HepG2 (cell line): ENCODE measurements around the gene TTBK1. TPM values are rescaled to one million over a fixed set of nuclear protein-coding genes. Genes with fewer than 3 reads are reported as not detected.

ENCODE experiments used
- CBX1 ChIP-seq: IDR thresholded peaks from one replicate; pipeline ENCODE4 v1.6.1; 2016; ENCODE audit warnings: antibody characterized with exemption, low read depth
- GTF2F1 ChIP-seq: fragments of 150-350 bp; IDR thresholded peaks from 2 replicates; pipeline ENCODE4 v1.6.1; 2014; ENCODE audit warnings: low read length
- HDAC6 ChIP-seq: fragments of 200-600 bp; sonication (generic); IDR thresholded peaks from 2 replicates; pipeline ENCODE4 v1.7.0; 2017; ENCODE audit warnings: mild to moderate bottlenecking, antibody characterized with exemption, low read length, low read depth
- HMG20A ChIP-seq: IDR thresholded peaks from 2 replicates; pipeline ENCODE4 v1.6.1; 2016; ENCODE audit warnings: borderline replicate concordance
- ISX ChIP-seq: sonication (generic); formaldehyde crosslinking; conservative IDR thresholded peaks from 2 replicates; pipeline ENCODE4 v1.5.0; 2020; ENCODE audit warnings: missing genetic modification reagents
- NFYC ChIP-seq: IDR thresholded peaks from 2 replicates; pipeline ENCODE4 v1.6.1; 2016; ENCODE audit warnings: missing genetic modification reagents, missing compliant biosample characterization
- NPAS2 ChIP-seq: sonication (generic); formaldehyde crosslinking; IDR thresholded peaks from 2 replicates; pipeline ENCODE4 v1.8.0; 2022; ENCODE audit warnings: mild to moderate bottlenecking, missing genetic modification reagents, borderline replicate concordance
- RBM39 ChIP-seq: fragments of 200-400 bp; formaldehyde crosslinking; IDR thresholded peaks from one replicate; pipeline ENCODE4 v1.6.1; 2018; ENCODE audit warnings: antibody characterized with exemption, mild to moderate bottlenecking, low read depth, low read length; ENCODE audit not compliant: poor library complexity, severe bottlenecking
- RFX1 ChIP-seq: fragments of 450-650 bp; IDR thresholded peaks from 2 replicates; pipeline ENCODE4 v1.6.1; 2017
- SP140L ChIP-seq: sonication (generic); formaldehyde crosslinking; IDR thresholded peaks from 2 replicates; pipeline ENCODE4 v1.4.0; 2020; ENCODE audit warnings: missing genetic modification reagents, borderline replicate concordance
- TEAD2 ChIP-seq: sonication (generic); formaldehyde crosslinking; IDR thresholded peaks from 2 replicates; pipeline ENCODE4 v1.9.0; 2021; ENCODE audit warnings: missing genetic modification reagents
- THAP11 ChIP-seq: IDR thresholded peaks from 2 replicates; pipeline ENCODE4 v1.6.1; 2016; ENCODE audit warnings: missing biosample characterization, missing genetic modification reagents
- ZBTB3 ChIP-seq: sonication (generic); formaldehyde crosslinking; IDR thresholded peaks from 2 replicates; pipeline ENCODE4 v1.4.0; 2020; ENCODE audit warnings: low read depth, mild to moderate bottlenecking, moderate library complexity, missing genetic modification reagents, borderline replicate concordance
- ZKSCAN5 ChIP-seq: sonication (generic); formaldehyde crosslinking; IDR thresholded peaks from 2 replicates; pipeline ENCODE4 v1.5.1; 2020; ENCODE audit warnings: mild to moderate bottlenecking, missing genetic modification reagents
- ZNF34 ChIP-seq: sonication (generic); formaldehyde crosslinking; IDR thresholded peaks from 2 replicates; pipeline ENCODE4 v1.4.0; 2020; ENCODE audit warnings: mild to moderate bottlenecking, missing genetic modification reagents, borderline replicate concordance
- ZNF619 ChIP-seq: sonication (generic); formaldehyde crosslinking; IDR thresholded peaks from 2 replicates; pipeline ENCODE4 v1.4.0; 2020; ENCODE audit warnings: mild to moderate bottlenecking, missing genetic modification reagents
- ZNF776 ChIP-seq: sonication (generic); formaldehyde crosslinking; IDR thresholded peaks from 2 replicates; pipeline ENCODE4 v1.4.0; 2020; ENCODE audit warnings: mild to moderate bottlenecking, missing genetic modification reagents
- ZZZ3 ChIP-seq: sonication (generic); formaldehyde crosslinking; IDR thresholded peaks from 2 replicates; pipeline ENCODE4 v1.4.0; 2020; ENCODE audit warnings: missing genetic modification reagents, mild to moderate bottlenecking, borderline replicate concordance
- polyA plus RNA-seq, 8 experiments: library from polyadenylated mRNA; depleted of rRNA in 3 of 8; stranded (reverse) in 7 of 8; unstranded in 1 of 8; fragments of >200 nt; fragmentation: Illumina TruSeq in 4 of 8; extraction: Trizol in 4 of 8; gene quantifications; 2 replicates each; pipeline versions ENCODE4 v1.2.1 to v1.2.3, GENCODE V29; 2011 to 2016; ENCODE audit warnings: low read depth in 4 of 8, missing spikeins in 1 of 8, mixed read lengths in 1 of 8; ENCODE audit not compliant: insufficient read depth in 1 of 8
- total RNA-seq, 5 experiments: library from RNA; depleted of rRNA; stranded (reverse); fragments of >200 nt; fragmentation: Illumina TruSeq; extraction: Trizol; gene quantifications; 2 replicates each; pipeline ENCODE4 v1.2.3, GENCODE V29; 2016; ENCODE audit warnings: low read depth in 1 of 5
- TF ChIP-seq, protein P1 (sequence below): sonication (generic); formaldehyde crosslinking; IDR thresholded peaks from 2 replicates; pipeline ENCODE4 v1.4.0; 2020; ENCODE audit warnings: mild to moderate bottlenecking, missing genetic modification reagents
- TF ChIP-seq, protein P2 (sequence below): sonication (generic); formaldehyde crosslinking; IDR thresholded peaks from 2 replicates; pipeline ENCODE4 v1.4.0; 2020; ENCODE audit warnings: missing genetic modification reagents
- TF ChIP-seq, protein P3 (sequence below): sonication (generic); formaldehyde crosslinking; IDR thresholded peaks from 2 replicates; pipeline ENCODE4 v1.8.0; 2022; ENCODE audit warnings: missing genetic modification reagents, mild to moderate bottlenecking, inconsistent platforms, borderline replicate concordance
- TF ChIP-seq, protein P4 (sequence below): sonication (generic); formaldehyde crosslinking; IDR thresholded peaks from 2 replicates; pipeline ENCODE4 v1.4.0; 2020; ENCODE audit warnings: missing genetic modification reagents

The TTBK1 gene
- total and polyA plus RNA-seq, 2 of the 13 experiments (the other 11 are each of a cell fraction or from before 2014, with no cell fraction given): 0.24 to 0.33 TPM

DNA sequence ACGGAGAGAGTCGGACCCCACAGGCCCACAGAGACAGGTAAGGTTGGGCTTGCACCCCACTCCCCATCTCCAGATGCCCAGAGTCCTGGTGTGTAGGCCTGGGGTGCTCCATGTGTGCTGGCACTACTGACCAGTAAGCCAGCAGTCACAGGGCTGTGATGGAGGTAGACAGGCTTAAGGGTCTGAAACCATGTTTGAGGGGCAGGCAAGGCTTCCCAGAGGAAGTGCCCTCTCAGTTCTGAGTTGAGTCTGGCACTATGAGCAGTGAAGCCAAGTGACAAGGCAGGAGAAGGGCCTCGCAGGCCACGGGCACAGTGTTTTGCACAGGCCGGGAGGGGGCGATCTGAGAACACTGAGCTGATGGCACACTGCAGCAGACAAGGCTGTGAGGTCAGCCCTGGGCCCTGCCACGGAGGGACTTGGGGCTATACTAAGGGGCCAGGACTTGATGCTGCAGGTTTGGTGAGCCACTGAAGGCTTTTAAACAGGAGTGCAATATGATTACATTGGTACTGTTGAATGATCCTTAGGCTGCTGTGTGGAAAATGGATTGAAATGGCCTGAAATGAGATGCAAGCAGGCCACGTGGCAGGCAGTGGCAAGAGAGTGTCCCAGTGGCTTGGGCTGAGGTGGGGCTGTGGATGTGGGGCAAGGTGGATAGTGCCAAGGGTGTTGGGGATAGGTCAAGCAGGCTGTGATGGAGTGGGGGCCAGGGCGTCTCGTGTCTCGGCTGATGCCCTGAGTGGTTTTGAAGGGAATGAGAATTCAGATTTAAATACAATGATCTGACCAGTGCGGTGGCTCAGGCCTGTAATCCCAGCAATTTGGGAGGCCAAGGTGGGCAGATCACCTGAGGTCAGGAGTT, 20.3 kb downstream of the TTBK1 start (continued):
- no peak for TF ChIP-seq RFX1
- peak; percentile 70; the same call in 1 of the 2 replicates for TF ChIP-seq THAP11 (CRISPR knock-in tag)
- no peak for TF ChIP-seq ZBTB3 (CRISPR knock-in tag)
- no peak for TF ChIP-seq CBX1
- TF ChIP-seq RBM39: no peak
- TF ChIP-seq NFYC: no peak
- no peak for TF ChIP-seq GTF2F1
- peak; percentile 50; the same call in 1 of the 2 replicates for TF ChIP-seq ZKSCAN5
- TF ChIP-seq, protein P1, sequence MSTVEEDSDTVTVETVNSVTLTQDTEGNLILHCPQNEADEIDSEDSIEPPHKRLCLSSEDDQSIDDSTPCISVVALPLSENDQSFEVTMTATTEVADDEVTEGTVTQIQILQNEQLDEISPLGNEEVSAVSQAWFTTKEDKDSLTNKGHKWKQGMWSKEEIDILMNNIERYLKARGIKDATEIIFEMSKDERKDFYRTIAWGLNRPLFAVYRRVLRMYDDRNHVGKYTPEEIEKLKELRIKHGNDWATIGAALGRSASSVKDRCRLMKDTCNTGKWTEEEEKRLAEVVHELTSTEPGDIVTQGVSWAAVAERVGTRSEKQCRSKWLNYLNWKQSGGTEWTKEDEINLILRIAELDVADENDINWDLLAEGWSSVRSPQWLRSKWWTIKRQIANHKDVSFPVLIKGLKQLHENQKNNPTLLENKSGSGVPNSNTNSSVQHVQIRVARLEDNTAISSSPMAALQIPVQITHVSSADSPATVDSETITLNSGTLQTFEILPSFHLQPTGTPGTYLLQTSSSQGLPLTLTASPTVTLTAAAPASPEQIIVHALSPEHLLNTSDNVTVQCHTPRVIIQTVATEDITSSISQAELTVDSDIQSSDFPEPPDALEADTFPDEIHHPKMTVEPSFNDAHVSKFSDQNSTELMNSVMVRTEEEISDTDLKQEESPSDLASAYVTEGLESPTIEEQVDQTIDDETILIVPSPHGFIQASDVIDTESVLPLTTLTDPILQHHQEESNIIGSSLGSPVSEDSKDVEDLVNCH (CRISPR knock-in tag): no peak
- no peak for TF ChIP-seq ISX (CRISPR knock-in tag)
- TF ChIP-seq ZZZ3 (CRISPR knock-in tag): 0 out of 2 replicates have a peak, but pooled peaks have one; percentile 45
- peak; percentile 26; the same call in 1 of the 2 replicates for TF ChIP-seq HMG20A
- peak; percentile 91; the same call in 1 of the 2 replicates for TF ChIP-seq ZNF619
- no peak for TF ChIP-seq TEAD2
- TF ChIP-seq, protein P2, sequence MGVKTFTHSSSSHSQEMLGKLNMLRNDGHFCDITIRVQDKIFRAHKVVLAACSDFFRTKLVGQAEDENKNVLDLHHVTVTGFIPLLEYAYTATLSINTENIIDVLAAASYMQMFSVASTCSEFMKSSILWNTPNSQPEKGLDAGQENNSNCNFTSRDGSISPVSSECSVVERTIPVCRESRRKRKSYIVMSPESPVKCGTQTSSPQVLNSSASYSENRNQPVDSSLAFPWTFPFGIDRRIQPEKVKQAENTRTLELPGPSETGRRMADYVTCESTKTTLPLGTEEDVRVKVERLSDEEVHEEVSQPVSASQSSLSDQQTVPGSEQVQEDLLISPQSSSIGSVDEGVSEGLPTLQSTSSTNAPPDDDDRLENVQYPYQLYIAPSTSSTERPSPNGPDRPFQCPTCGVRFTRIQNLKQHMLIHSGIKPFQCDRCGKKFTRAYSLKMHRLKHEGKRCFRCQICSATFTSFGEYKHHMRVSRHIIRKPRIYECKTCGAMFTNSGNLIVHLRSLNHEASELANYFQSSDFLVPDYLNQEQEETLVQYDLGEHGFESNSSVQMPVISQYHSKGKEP (CRISPR knock-in tag): 0 out of 2 replicates have a peak, but pooled peaks have one; percentile 45
- TF ChIP-seq, protein P3, sequence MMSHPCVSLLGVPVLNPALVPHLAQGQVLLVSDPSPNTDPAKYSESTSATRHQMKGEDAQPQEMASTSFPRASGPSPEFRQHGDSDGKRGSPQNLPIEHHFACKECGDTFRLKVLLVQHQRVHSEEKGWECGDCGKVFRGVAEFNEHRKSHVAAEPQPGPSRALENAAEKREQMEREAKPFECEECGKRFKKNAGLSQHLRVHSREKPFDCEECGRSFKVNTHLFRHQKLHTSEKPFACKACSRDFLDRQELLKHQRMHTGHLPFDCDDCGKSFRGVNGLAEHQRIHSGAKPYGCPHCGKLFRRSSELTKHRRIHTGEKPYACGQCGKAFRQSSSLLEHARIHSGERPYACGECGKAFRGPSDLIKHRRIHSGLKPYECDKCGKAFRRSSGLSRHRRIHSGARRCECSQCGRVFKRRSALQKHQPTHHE (CRISPR knock-in tag): no peak
- TF ChIP-seq ZNF34 (CRISPR knock-in tag): no peak
- TF ChIP-seq, protein P4, sequence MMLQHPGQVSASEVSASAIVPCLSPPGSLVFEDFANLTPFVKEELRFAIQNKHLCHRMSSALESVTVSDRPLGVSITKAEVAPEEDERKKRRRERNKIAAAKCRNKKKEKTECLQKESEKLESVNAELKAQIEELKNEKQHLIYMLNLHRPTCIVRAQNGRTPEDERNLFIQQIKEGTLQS (CRISPR knock-in tag): 0 out of 2 replicates have a peak, but pooled peaks have one; percentile 31
- TF ChIP-seq NPAS2 (CRISPR knock-in tag): no peak
- TF ChIP-seq SP140L: no peak
- TF ChIP-seq HDAC6: no peak
- no peak for TF ChIP-seq ZNF776 (CRISPR knock-in tag)
